Transverse colon (tissue), 4 donors: ENCODE measurements around the gene MICAL2. TPM values are rescaled to one million over a fixed set of nuclear protein-coding genes. Genes with fewer than 3 reads are reported as not detected.

Source experiments
- DNase-seq: peaks from one replicate; pipeline ENCODE4 v3.0.0-alpha.2; 2019
- H3K27ac ChIP-seq, 4 donors: fragments of 200-600 bp; sonication (generic); 2 replicates each; pipeline ENCODE4 v1.5.1; 2016 to 2018; ENCODE audit warnings: inconsistent platforms in 4 of 4
- H3K27me3 ChIP-seq: fragments of 200-600 bp; sonication (generic); 2 replicates; pipeline ENCODE4 v1.5.1; 2017; ENCODE audit warnings: inconsistent platforms
- H3K36me3 ChIP-seq, 4 donors: fragments of 200-600 bp; sonication (generic); 2 replicates each; pipeline ENCODE4 v1.5.1; 2017 to 2019; ENCODE audit warnings: inconsistent platforms in 4 of 4
- H3K4me1 ChIP-seq, 4 donors: fragments of 200-600 bp; sonication (generic); 2 replicates each; pipeline ENCODE4 v1.5.1; 2017 to 2020; ENCODE audit warnings: inconsistent platforms in 4 of 4
- H3K4me3 ChIP-seq, 4 donors: fragments of 200-600 bp; sonication (generic); 1 replicate in 1 of 4; 2 replicates in 3 of 4; pipeline versions ENCODE4 v1.5.1 to v1.6.1; 2017 to 2019; ENCODE audit warnings: inconsistent platforms in 4 of 4
- H3K9me3 ChIP-seq, 2 donors: fragments of 200-600 bp; sonication (generic); 2 replicates each; pipeline ENCODE4 v1.5.1; 2017 to 2019; ENCODE audit warnings: inconsistent platforms in 2 of 2
- CTCF ChIP-seq, 5 experiments: fragments of 200-600 bp in 3 of 5; fragments of 450-650 bp in 2 of 5; sonication (generic) in 3 of 5; IDR thresholded peaks; 1 replicate in 2 of 5; 2 replicates in 3 of 5; pipeline ENCODE4 v1.5.1; 2016 to 2017; ENCODE audit warnings: antibody characterized with exemption in 5 of 5, inconsistent platforms in 3 of 5, mild to moderate bottlenecking in 2 of 5, moderate library complexity in 1 of 5
- EP300 ChIP-seq: sonication (generic); formaldehyde crosslinking; IDR thresholded peaks from one replicate; pipeline ENCODE4 v1.6.1; 2017; ENCODE audit warnings: antibody characterized with exemption, low read depth
- POLR2A ChIP-seq: fragments of 450-650 bp; IDR thresholded peaks from one replicate; pipeline ENCODE4 v1.6.1; 2016; ENCODE audit warnings: antibody characterized with exemption, mild to moderate bottlenecking, moderate library complexity
- POLR2AphosphoS5 ChIP-seq, 3 donors: sonication (generic); formaldehyde crosslinking; IDR thresholded peaks; one replicate each; pipeline ENCODE4 v1.6.1; 2016; ENCODE audit warnings: antibody characterized with exemption in 3 of 3
- WGBS, 2 donors: methylation state at CpG; one replicate each; pipeline ENCODE4 v1.1.5; 2018; ENCODE audit warnings: low coverage in 1 of 2; 5-methylcytosine and 5-hydroxymethylcytosine counted together
- in situ Hi-C, 4 donors: fragments of 200-750 bp; cut with MboI; loops; one replicate each; pipeline versions ENCODE4 v1.15.0 to v1.15.1; 2017; ENCODE audit warnings: low sequenced_read_pairs in 3 of 4, low pct_ligation_motif_present in 1 of 4, low pct_unique_long_range_greater_than_20kb in 1 of 4
- intact Hi-C: fragments of 100-400 bp; cut with DNase I; formaldehyde crosslinking; loops from one replicate; pipeline ENCODE4 v1.15.1; 2023; ENCODE audit warnings: low total_unique reads
- total RNA-seq, 4 donors: library from RNA; depleted of rRNA; stranded (reverse); fragments of >200 nt; gene quantifications; one replicate each; pipeline ENCODE4 v1.1.0, GENCODE V29; 2016

MICAL2 gene
- total RNA-seq, 4 donors from 2014 or later = 309 to 483 (median 316) TPM

GRCh38 chr11:12088047-12088481 is 22.3 kb upstream of the MICAL2 start:
- Histone ChIP-seq H3K4me3 (no peak overlapping the region), H3K27me3 (no peaks in the 10 kb centered on the region), H3K4me1 (peaks cover 59 to 80% (median 72%) of the 10 kb centered on the region in 4 donors), H3K36me3 (no peaks in the 10 kb centered on the region), H3K9me3 (no peaks in the 10 kb centered on the region), H3K27ac (peak overlapping the region; percentile 86 to 94 (median 92))
- DNase-seq = peak; percentile 61
- intact Hi-C loops (no loop called here), in situ Hi-C loops (no loop called here)
- WGBS, 2 donors = 10 to 39% methylated on average over 2 to 7 of the region's 7 CpGs
- TF ChIP-seq EP300 = no peak
- peak in 4 of 5 experiments; percentile 31 to 66 (median 44) for TF ChIP-seq CTCF (IDR thresholded peaks at IDR 0.05)
- TF ChIP-seq POLR2AphosphoS5 (IDR thresholded peaks at IDR 0.05) = peak in 2 of 3 donors; percentile 16 to 29

GRCh38 chr11:12088531-12088930 is 21.9 kb upstream of the MICAL2 start:
- in situ Hi-C loops (no loop called here), intact Hi-C loops (no loop called here)
- Histone ChIP-seq H3K9me3 (no peaks in the 10 kb centered on the region), H3K4me3 (no peak overlapping the region), H3K27me3 (no peaks in the 10 kb centered on the region), H3K4me1 (peaks cover 59 to 84% (median 72%) of the 10 kb centered on the region in 4 donors), H3K36me3 (no peaks in the 10 kb centered on the region), H3K27ac (peak overlapping the region; percentile 86 to 94 (median 92))
- 83 to 89% methylated on average over 1 to 9 of the region's 9 CpGs for WGBS, 2 donors
- no peak for DNase-seq
- TF ChIP-seq POLR2A (no peak), EP300 (no peak), POLR2AphosphoS5 (IDR thresholded peaks at IDR 0.05) (no peak), CTCF (IDR thresholded peaks at IDR 0.05) (no peak)

GRCh38 chr11:12089041-12089440 is 21.3 kb upstream of the MICAL2 start:
- intact Hi-C loops = no loop called here
- no peaks in the 10 kb centered on the region for H3K9me3 ChIP-seq
- no peaks in the 10 kb centered on the region for H3K36me3 ChIP-seq
- DNase-seq = no peak
- H3K27ac ChIP-seq = peak overlapping the region; percentile 86 to 94 (median 92)
- WGBS, 2 donors = 96 to 100% methylated on average over 2 to 4 of the region's 4 CpGs
- H3K27me3 ChIP-seq = no peaks in the 10 kb centered on the region
- in situ Hi-C loops = no loop called here
- no peak for TF ChIP-seq EP300
- TF ChIP-seq CTCF (IDR thresholded peaks at IDR 0.05) = no peak
- no peak for TF ChIP-seq POLR2AphosphoS5 (IDR thresholded peaks at IDR 0.05)
- no peak for TF ChIP-seq POLR2A
- no peak overlapping the region for H3K4me3 ChIP-seq
- H3K4me1 ChIP-seq = peaks cover 59 to 89% (median 77%) of the 10 kb centered on the region in 4 donors

GRCh38 chr11:12089473-12089872 is 20.9 kb upstream of the MICAL2 start:
- H3K27ac ChIP-seq = peak overlapping the region; percentile 86 to 94 (median 92)
- no peaks in the 10 kb centered on the region for H3K9me3 ChIP-seq
- H3K4me1 ChIP-seq = peaks cover 59 to 93% (median 80%) of the 10 kb centered on the region in 4 donors
- no peaks in the 10 kb centered on the region for H3K36me3 ChIP-seq
- in situ Hi-C loops = no loop called here
- no peak for TF ChIP-seq POLR2AphosphoS5 (IDR thresholded peaks at IDR 0.05)
- TF ChIP-seq CTCF (IDR thresholded peaks at IDR 0.05) = no peak
- no peak for TF ChIP-seq EP300
- TF ChIP-seq POLR2A = no peak
- 79 to 100% methylated on average over 1 to 2 of the region's 2 CpGs for WGBS, 2 donors
- no peak for DNase-seq
- intact Hi-C loops = no loop called here
- no peak overlapping the region for H3K4me3 ChIP-seq
- H3K27me3 ChIP-seq = no peaks in the 10 kb centered on the region
